ENCODE data around the gene WDR44.

- TF ChIP-seq CTCF (conservative IDR thresholded peaks at IDR 0.05), result no peak
- no peak for TF ChIP-seq ZFX (IDR thresholded peaks at IDR 0.05)
Measured at GRCh38 chrX:118383120-118383519, 37.2 kb downstream of the WDR44 start.

Measured in C4-2B (cell line).